Neuron (in vitro differentiated cells): ENCODE measurements around the gene CD79A.

Source experiments
- H2AFZ ChIP-seq: one replicate; pipeline ENCODE4 v1.6.1; 2013; ENCODE audit warnings: low read depth, mild to moderate bottlenecking, inconsistent platforms, low read length, moderate library complexity
- H3K27me3 ChIP-seq: one replicate; pipeline ENCODE4 v1.6.1; 2013; ENCODE audit warnings: low read length; ENCODE audit not compliant: insufficient read depth
- H3K36me3 ChIP-seq: one replicate; pipeline ENCODE4 v1.6.1; 2013; ENCODE audit warnings: low read length; ENCODE audit not compliant: insufficient read depth
- H3K4me1 ChIP-seq: one replicate; pipeline ENCODE4 v1.6.1; 2013; ENCODE audit warnings: low read length; ENCODE audit not compliant: insufficient read depth
- H3K4me3 ChIP-seq: 2 replicates; pipeline ENCODE4 v1.5.1; 2013; ENCODE audit warnings: mild to moderate bottlenecking, low read length, moderate library complexity
- H3K9me3 ChIP-seq: one replicate; pipeline ENCODE4 v1.6.1; 2013; ENCODE audit warnings: low read length

The CD79A gene

GRCh38 chr19:41918095-41918494 lies 41.0 kb downstream of the CD79A start:
- Histone ChIP-seq H3K9me3 (no peaks in the 10 kb centered on the region), H3K36me3 (no peaks in the 10 kb centered on the region), H3K4me1 (no peaks in the 10 kb centered on the region), H2AFZ (no peak overlapping the region), H3K4me3 (no peak overlapping the region), H3K27me3 (peaks cover 61% of the 10 kb centered on the region)

- Histone ChIP-seq H3K4me1 (no peaks in the 10 kb centered on the region), H2AFZ (no peak overlapping the region), H3K27me3 (peaks cover 61% of the 10 kb centered on the region), H3K36me3 (no peaks in the 10 kb centered on the region), H3K4me3 (no peak overlapping the region), H3K9me3 (no peaks in the 10 kb centered on the region)
These were observed 41.7 kb downstream of the CD79A start for GRCh38 chr19:41918653-41919244.

- Histone ChIP-seq H2AFZ (no peak overlapping the region), H3K4me1 (no peaks in the 10 kb centered on the region), H3K27me3 (peaks cover 54% of the 10 kb centered on the region), H3K4me3 (no peak overlapping the region), H3K36me3 (no peaks in the 10 kb centered on the region), H3K9me3 (no peaks in the 10 kb centered on the region)
These were observed 43.1 kb downstream of the CD79A start for GRCh38 chr19:41919948-41920712.

- Histone ChIP-seq H3K9me3 (no peaks in the 10 kb centered on the region), H3K36me3 (no peaks in the 10 kb centered on the region), H2AFZ (no peak overlapping the region), H3K27me3 (peaks cover 48% of the 10 kb centered on the region), H3K4me1 (no peaks in the 10 kb centered on the region), H3K4me3 (no peak overlapping the region)
These were observed 44.0 kb downstream of the CD79A start for GRCh38 chr19:41920882-41921576.

GRCh38 chr19:41921577-41922576 lies 44.8 kb downstream of the CD79A start:
- no peaks in the 10 kb centered on the region for H3K9me3 ChIP-seq
- H3K4me3 ChIP-seq, result no peak overlapping the region
- H3K27me3 ChIP-seq, result peaks cover 46% of the 10 kb centered on the region
- no peaks in the 10 kb centered on the region for H3K4me1 ChIP-seq
- H3K36me3 ChIP-seq, result no peaks in the 10 kb centered on the region
- no peak overlapping the region for H2AFZ ChIP-seq

- H3K4me1 ChIP-seq, result no peaks in the 10 kb centered on the region
- no peak overlapping the region for H2AFZ ChIP-seq
- no peaks in the 10 kb centered on the region for H3K9me3 ChIP-seq
These were observed 45.5 kb downstream of the CD79A start for GRCh38 chr19:41922585-41922984.

GRCh38 chr19:41923045-41923788 lies 46.1 kb downstream of the CD79A start:
- peaks cover 2% of the 10 kb centered on the region for H3K4me1 ChIP-seq
- H3K9me3 ChIP-seq, result no peaks in the 10 kb centered on the region

More at GRCh38 chr19:41922585-41922984, 45.5 kb downstream of the CD79A start:
- Histone ChIP-seq H3K36me3 (no peaks in the 10 kb centered on the region), H3K27me3 (peaks cover 50% of the 10 kb centered on the region), H3K4me3 (no peak overlapping the region)

GRCh38 chr19:41924151-41925145 lies 47.4 kb downstream of the CD79A start:
- Histone ChIP-seq H3K9me3 (no peaks in the 10 kb centered on the region), H3K4me1 (peaks cover 7% of the 10 kb centered on the region), H3K27me3 (peaks cover 64% of the 10 kb centered on the region), H3K4me3 (no peak overlapping the region), H3K36me3 (no peaks in the 10 kb centered on the region), H2AFZ (no peak overlapping the region)

More at GRCh38 chr19:41923045-41923788, 46.1 kb downstream of the CD79A start:
- Histone ChIP-seq H2AFZ (no peak overlapping the region), H3K4me3 (no peak overlapping the region), H3K27me3 (peaks cover 54% of the 10 kb centered on the region), H3K36me3 (no peaks in the 10 kb centered on the region)

- Histone ChIP-seq H3K27me3 (peaks cover 69% of the 10 kb centered on the region), H3K9me3 (no peaks in the 10 kb centered on the region), H3K4me1 (peaks cover 7% of the 10 kb centered on the region), H3K36me3 (no peaks in the 10 kb centered on the region), H2AFZ (no peak overlapping the region), H3K4me3 (no peak overlapping the region)
These were observed 48.3 kb downstream of the CD79A start for GRCh38 chr19:41925208-41926003.

GRCh38 chr19:41926028-41926762 lies 49.1 kb downstream of the CD79A start:
- no peak overlapping the region for H2AFZ ChIP-seq
- H3K36me3 ChIP-seq, result no peaks in the 10 kb centered on the region
- peaks cover 7% of the 10 kb centered on the region for H3K4me1 ChIP-seq
- H3K27me3 ChIP-seq, result peaks cover 69% of the 10 kb centered on the region
- no peaks in the 10 kb centered on the region for H3K9me3 ChIP-seq
- no peak overlapping the region for H3K4me3 ChIP-seq
